ENCODE data around the gene ABI3BP. TPM values are rescaled to one million over a fixed set of nuclear protein-coding genes. Genes with fewer than 3 reads are reported as not detected.

The ABI3BP gene
- total RNA-seq, 1 donor from 2014 or later, result 207 TPM

DNA sequence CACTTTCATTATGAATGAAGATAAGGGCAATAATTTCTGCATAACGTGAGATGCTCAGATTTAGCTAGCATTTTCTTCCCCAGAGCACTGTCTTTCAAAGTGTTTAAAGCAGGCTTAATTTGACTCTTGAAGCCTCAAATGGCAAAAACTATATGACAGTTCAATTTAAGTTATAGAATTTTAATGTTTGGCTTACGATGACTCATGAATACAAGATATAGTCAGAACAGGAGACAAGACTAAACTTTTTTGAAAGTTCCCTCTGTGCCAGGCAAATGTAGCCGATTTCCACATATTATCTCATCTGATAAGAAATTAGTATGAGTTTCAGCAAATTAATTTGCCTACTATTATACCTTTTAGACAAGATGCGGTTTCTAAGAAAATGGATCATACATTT lies 19.6 kb downstream of the ABI3BP start:
- Histone ChIP-seq H3K27ac (no peak overlapping the region), H3K36me3 (no peaks in the 10 kb centered on the region), H3K9me3 (no peaks in the 10 kb centered on the region), H3K4me1 (peaks cover 18% of the 10 kb centered on the region), H3K4me3 (no peak overlapping the region), H3K27me3 (no peaks in the 10 kb centered on the region)
- DNase-seq, result no peak
- ATAC-seq, result no peak
- intact Hi-C loops (cut with DNase I), result no loop called here
- no peak for TF ChIP-seq CTCF (IDR thresholded peaks at IDR 0.05)

DNA sequence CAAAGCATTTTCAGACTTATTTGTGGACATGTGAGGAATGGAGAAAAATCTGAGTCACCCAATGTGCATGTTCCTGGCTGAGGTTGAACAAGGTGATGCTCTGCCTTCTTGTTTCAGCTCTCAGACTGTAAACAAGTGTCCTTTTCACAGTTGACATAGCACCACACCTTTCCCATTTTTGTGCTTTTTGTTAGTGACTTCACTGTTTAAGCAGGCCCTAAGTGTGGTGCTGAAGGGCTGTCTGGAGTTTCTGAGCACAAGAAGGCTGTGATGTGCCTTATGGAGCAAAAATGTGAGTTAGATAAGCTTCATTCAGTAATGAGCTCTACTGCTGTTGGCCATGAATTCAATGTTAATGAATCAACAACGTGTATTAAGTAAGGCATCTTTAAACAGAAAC lies 20.4 kb downstream of the ABI3BP start:
- intact Hi-C loops (cut with DNase I), result no loop called here
- no peak for TF ChIP-seq CTCF (IDR thresholded peaks at IDR 0.05)
- Histone ChIP-seq H3K9me3 (no peaks in the 10 kb centered on the region), H3K27me3 (no peaks in the 10 kb centered on the region), H3K27ac (no peak overlapping the region), H3K36me3 (no peaks in the 10 kb centered on the region), H3K4me3 (no peak overlapping the region), H3K4me1 (peaks cover 18% of the 10 kb centered on the region)
- peak; percentile 86 for ATAC-seq
- DNase-seq, result no peak

- intact Hi-C loops (cut with DNase I), result no loop called here
- Histone ChIP-seq H3K36me3 (no peaks in the 10 kb centered on the region), H3K27me3 (no peaks in the 10 kb centered on the region), H3K4me3 (no peak overlapping the region), H3K4me1 (peaks cover 18% of the 10 kb centered on the region), H3K27ac (no peak overlapping the region), H3K9me3 (no peaks in the 10 kb centered on the region)
- DNase-seq (no peak), ATAC-seq (no peak)
- TF ChIP-seq CTCF (IDR thresholded peaks at IDR 0.05), result no peak
Measured at GRCh38 chr3:100972301-100972844, 20.8 kb downstream of the ABI3BP start.

DNA sequence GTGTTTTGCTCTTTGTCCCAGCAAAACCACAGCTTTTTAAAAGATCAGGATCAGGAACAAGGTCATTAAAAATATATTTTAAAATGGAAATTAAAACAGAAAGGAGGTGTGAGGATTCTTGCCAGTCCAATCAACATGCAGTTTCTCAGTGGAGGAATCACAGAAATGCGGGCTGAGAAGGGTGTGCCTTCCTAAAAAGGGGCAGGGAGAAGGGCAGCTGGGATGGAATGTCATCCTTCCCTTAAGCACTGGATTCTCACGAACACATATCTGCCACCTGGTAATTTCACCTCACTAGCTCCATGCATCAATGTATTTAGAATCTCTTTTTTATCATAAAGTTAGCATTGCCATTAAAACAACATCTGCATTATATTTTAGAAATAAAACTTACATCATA lies 21.4 kb downstream of the ABI3BP start:
- Histone ChIP-seq H3K4me3 (no peak overlapping the region), H3K4me1 (peaks cover 18% of the 10 kb centered on the region), H3K9me3 (no peaks in the 10 kb centered on the region), H3K27ac (peak overlapping the region; percentile 24), H3K27me3 (no peaks in the 10 kb centered on the region), H3K36me3 (no peaks in the 10 kb centered on the region)
- no peak for DNase-seq
- intact Hi-C loops (cut with DNase I), result no loop called here
- ATAC-seq, result peak; percentile 49
- no peak for TF ChIP-seq CTCF (IDR thresholded peaks at IDR 0.05)

- peak; percentile 74 for DNase-seq
- Histone ChIP-seq H3K9me3 (no peaks in the 10 kb centered on the region), H3K4me3 (no peak overlapping the region), H3K4me1 (peaks cover 18% of the 10 kb centered on the region), H3K36me3 (no peaks in the 10 kb centered on the region), H3K27me3 (no peaks in the 10 kb centered on the region), H3K27ac (no peak overlapping the region)
- peak; percentile 87 for ATAC-seq
- intact Hi-C loops (cut with DNase I), result no loop called here
- no peak for TF ChIP-seq CTCF (IDR thresholded peaks at IDR 0.05)
Measured at GRCh38 chr3:100970477-100970990, 22.7 kb downstream of the ABI3BP start.

Data from upper lobe of right lung (tissue), 1 donor.